GM23248 (cell line): ENCODE results near the gene BLVRA. TPM values are rescaled to one million over a fixed set of nuclear protein-coding genes. Genes with fewer than 3 reads are reported as not detected.

Experiments used
- DNase-seq: peaks from one replicate; pipeline ENCODE4 v3.0.0-alpha.2; 2015
- H2AFZ ChIP-seq: fragments of 200-600 bp; sonication (generic); 2 replicates; pipeline ENCODE4 v1.6.1; 2016; ENCODE audit warnings: antibody characterized with exemption
- H3F3A ChIP-seq: fragments of 200-600 bp; sonication (generic); 2 replicates; pipeline ENCODE4 v1.6.1; 2016; ENCODE audit warnings: mild to moderate bottlenecking, antibody characterized with exemption, mixed run types; ENCODE audit not compliant: insufficient read depth
- H3K27ac ChIP-seq: fragments of 200-600 bp; sonication (generic); 2 replicates; pipeline ENCODE4 v1.5.1; 2016; ENCODE audit warnings: mild to moderate bottlenecking
- H3K27me3 ChIP-seq: fragments of 200-600 bp; sonication (generic); replicated peaks from 2 replicates; pipeline ENCODE4 v1.6.1; 2016; ENCODE audit warnings: mild to moderate bottlenecking; ENCODE audit not compliant: insufficient read depth
- H3K36me3 ChIP-seq: fragments of 200-600 bp; sonication (generic); 2 replicates; pipeline ENCODE4 v1.6.1; 2016; ENCODE audit warnings: low read depth, mild to moderate bottlenecking
- H3K4me1 ChIP-seq: fragments of 200-600 bp; sonication (generic); 2 replicates; pipeline ENCODE4 v1.6.1; 2016; ENCODE audit warnings: mild to moderate bottlenecking; ENCODE audit not compliant: insufficient read depth
- H3K4me2 ChIP-seq: fragments of 200-600 bp; sonication (generic); one replicate; pipeline ENCODE4 v1.6.1; 2016; ENCODE audit warnings: mild to moderate bottlenecking; ENCODE audit not compliant: unreplicated experiment
- H3K4me3 ChIP-seq: fragments of 200-600 bp; sonication (generic); 2 replicates; pipeline ENCODE4 v1.5.1; 2016; ENCODE audit warnings: mild to moderate bottlenecking
- H3K79me2 ChIP-seq: fragments of 200-600 bp; sonication (generic); 2 replicates; pipeline ENCODE4 v1.6.1; 2016; ENCODE audit warnings: mild to moderate bottlenecking; ENCODE audit not compliant: insufficient read depth
- H3K9ac ChIP-seq: fragments of 200-600 bp; sonication (generic); 2 replicates; pipeline ENCODE4 v1.6.1; 2016; ENCODE audit warnings: mild to moderate bottlenecking
- H3K9me2 ChIP-seq: fragments of 200-600 bp; sonication (generic); 2 replicates; pipeline ENCODE4 v1.6.1; 2016; ENCODE audit warnings: mixed run types, mild to moderate bottlenecking, moderate library complexity; ENCODE audit not compliant: insufficient read depth
- H3K9me3 ChIP-seq: fragments of 200-600 bp; sonication (generic); one replicate; pipeline ENCODE4 v1.6.1; 2017; ENCODE audit warnings: low read depth
- H4K20me1 ChIP-seq: fragments of 200-600 bp; sonication (generic); 2 replicates; pipeline ENCODE4 v1.6.0; 2016; ENCODE audit not compliant: insufficient read depth
- EZH2 ChIP-seq: fragments of 200-600 bp; sonication (generic); IDR thresholded peaks from 2 replicates; pipeline ENCODE4 v1.6.1; 2018; ENCODE audit warnings: antibody characterized with exemption, mild to moderate bottlenecking; ENCODE audit not compliant: insufficient read depth, poor library complexity, severe bottlenecking
- EZH2phosphoT487 ChIP-seq: fragments of 200-600 bp; sonication (generic); IDR thresholded peaks from 2 replicates; pipeline ENCODE4 v1.6.1; 2018; ENCODE audit warnings: antibody characterized with exemption, moderate library complexity, mild to moderate bottlenecking, low read depth; ENCODE audit not compliant: insufficient read depth
- WGBS, 2 experiments: methylation state at CpG; one replicate each; pipeline ENCODE4 v1.1.6; 2015 to 2017; ENCODE audit warnings: low lambda C conversion rate in 2 of 2, low coverage in 1 of 2; ENCODE audit errors: missing lambda C conversion rate in 2 of 2; 5-methylcytosine and 5-hydroxymethylcytosine counted together
- in situ Hi-C: fragments of 300-500 bp; cut with MboI; formaldehyde crosslinking; loops from 2 replicates; pipeline ENCODE4 v1.15.0; 2020
- polyA plus RNA-seq: library from polyadenylated mRNA; unstranded; fragments of >200 nt; fragmentation: Nextera tagmentation; extraction: Ambion mirVana; gene quantifications from 2 replicates; pipeline ENCODE4 v1.2.1, GENCODE V29; 2016
- total RNA-seq: library from RNA; depleted of rRNA; stranded (reverse); fragments of >200 nt; shearing (Covaris generic); gene quantifications from 2 replicates; pipeline ENCODE4 v1.2.3, GENCODE V29; 2014

Gene BLVRA
- total and polyA plus RNA-seq, 2 experiments from 2014 or later, result 14.7 to 47.0 TPM

DNA sequence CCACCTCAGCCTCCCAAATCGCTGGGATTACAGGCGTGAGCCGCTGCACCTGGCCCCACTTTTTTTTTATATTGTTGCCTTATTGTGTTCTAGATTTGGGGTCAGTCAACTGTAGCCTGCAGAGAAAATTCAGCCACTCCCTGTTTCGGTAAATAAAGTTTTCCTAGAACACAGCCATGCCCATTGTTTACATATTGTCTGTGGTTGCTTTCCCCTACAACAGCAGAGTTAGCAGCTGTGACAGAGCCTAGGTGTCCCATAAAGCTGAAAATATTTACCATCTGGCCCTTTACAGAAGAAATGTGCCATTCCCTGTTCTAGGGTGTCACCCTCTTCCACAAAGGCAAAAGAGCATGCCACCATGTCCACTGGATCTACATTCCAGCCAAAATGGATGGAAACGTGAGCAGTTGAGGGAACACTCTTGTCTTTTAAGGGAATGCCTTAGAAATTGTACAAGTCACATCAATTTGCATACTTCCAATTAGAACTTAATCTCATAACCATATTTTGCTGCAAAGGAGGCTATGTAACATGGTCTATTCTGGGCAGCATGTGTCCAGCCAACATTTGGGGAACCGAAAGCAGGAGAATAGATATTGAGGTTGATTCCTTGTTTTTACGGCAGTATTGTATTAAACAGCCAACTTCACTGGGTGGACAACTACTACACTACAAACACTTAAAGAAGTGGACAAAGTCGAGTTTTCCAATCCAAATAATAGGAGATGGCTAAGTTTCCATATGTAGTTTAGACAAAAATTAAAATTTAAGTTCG is 11.0 kb upstream of the BLVRA start:
- no peaks in the 10 kb centered on the region for H3K4me1 ChIP-seq
- TF ChIP-seq EZH2phosphoT487 (no peak), EZH2 (no peak)
- no peaks in the 10 kb centered on the region for H3K9me3 ChIP-seq
- no peak overlapping the region for H3K4me2 ChIP-seq
- no peaks in the 10 kb centered on the region for H3K79me2 ChIP-seq
- no peak overlapping the region for H3K9ac ChIP-seq
- no peak overlapping the region for H2AFZ ChIP-seq
- H3K36me3 ChIP-seq, result no peaks in the 10 kb centered on the region
- no peak overlapping the region for H3K27ac ChIP-seq
- no peak overlapping the region for H3K4me3 ChIP-seq
- no peaks in the 10 kb centered on the region for H4K20me1 ChIP-seq
- no peaks in the 10 kb centered on the region for H3K9me2 ChIP-seq
- in situ Hi-C loops, result no loop called here
- DNase-seq, result no peak
- H3F3A ChIP-seq, result no peaks in the 10 kb centered on the region
- H3K27me3 ChIP-seq, result no peaks in the 10 kb centered on the region
- WGBS, 2 experiments, result 67 to 69% methylated on average over 9 of the region's 9 CpGs

DNA sequence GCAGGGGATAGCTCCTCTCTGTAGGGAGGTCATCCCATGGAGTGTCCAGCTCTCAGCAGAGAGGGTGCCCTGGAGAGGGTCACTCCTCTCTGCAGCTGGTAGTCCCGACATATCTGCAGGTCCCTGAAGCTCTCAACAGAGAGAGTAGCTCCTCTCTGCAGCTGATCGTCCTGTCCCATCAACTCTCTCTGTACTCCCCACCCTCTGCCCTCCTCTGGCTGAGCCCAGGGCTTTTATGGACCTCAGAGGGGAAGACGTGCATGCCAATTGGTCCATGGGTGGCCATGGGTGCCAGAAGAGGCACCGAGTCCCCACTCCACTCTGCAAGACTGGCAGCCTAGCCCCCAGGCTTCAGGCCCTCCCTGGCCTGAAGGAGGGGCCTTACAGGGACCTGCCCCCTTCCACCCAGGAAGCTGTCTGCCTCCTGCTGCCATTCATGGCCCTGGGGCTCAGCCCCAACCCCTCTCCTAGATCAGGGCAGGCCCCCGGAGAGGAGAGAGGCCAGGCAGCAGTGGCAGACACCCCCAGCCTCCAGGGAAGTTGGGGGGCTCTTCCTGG is 9.0 kb upstream of the BLVRA start:
- Histone ChIP-seq H3K4me1 (peaks cover 4% of the 10 kb centered on the region; the same call in 1 of the 2 replicates), H3K4me3 (no peak overlapping the region), H3K9ac (no peak overlapping the region), H3K36me3 (no peaks in the 10 kb centered on the region), H3K27ac (no peak overlapping the region), H4K20me1 (no peaks in the 10 kb centered on the region), H3K27me3 (no peaks in the 10 kb centered on the region), H3K9me3 (no peaks in the 10 kb centered on the region), H2AFZ (no peak overlapping the region), H3K79me2 (no peaks in the 10 kb centered on the region), H3F3A (no peaks in the 10 kb centered on the region), H3K4me2 (no peak overlapping the region), H3K9me2 (no peaks in the 10 kb centered on the region)
- DNase-seq, result no peak
- WGBS, 2 experiments, result 44 to 45% methylated on average over 5 of the region's 5 CpGs
- in situ Hi-C loops, result no loop called here
- TF ChIP-seq EZH2phosphoT487 (no peak), EZH2 (no peak)

GRCh38 chr7:43750016-43750887 is 8.2 kb upstream of the BLVRA start:
- Histone ChIP-seq H3K4me2 (no peak overlapping the region), H3K9ac (no peak overlapping the region)
- DNase-seq, result no peak

DNA sequence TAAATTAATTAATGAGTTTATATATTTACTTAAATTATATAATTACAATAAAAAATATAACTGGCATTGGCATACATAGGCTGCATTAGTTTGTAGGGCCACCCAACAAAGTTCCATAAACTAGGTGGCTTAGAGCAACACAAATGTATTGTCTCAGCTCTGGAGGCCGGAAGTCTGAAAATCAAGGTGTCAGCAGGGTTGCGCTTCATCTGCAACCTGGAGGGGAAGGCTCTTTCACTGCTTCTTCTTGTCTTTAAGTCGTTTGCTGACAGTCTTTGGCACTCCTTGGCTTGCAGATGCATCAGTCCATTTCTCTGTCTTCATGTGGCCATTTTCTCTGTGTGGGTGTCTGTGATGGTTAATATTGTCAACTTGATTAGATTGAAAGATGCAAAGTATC is 6.1 kb upstream of the BLVRA start:
- 67 to 69% methylated on average over 3 of the region's 3 CpGs for WGBS, 2 experiments

More at GRCh38 chr7:43750016-43750887, 8.2 kb upstream of the BLVRA start:
- Histone ChIP-seq H3K9me3 (no peaks in the 10 kb centered on the region), H3K4me3 (no peak overlapping the region), H3F3A (no peaks in the 10 kb centered on the region), H3K79me2 (no peaks in the 10 kb centered on the region), H3K36me3 (no peaks in the 10 kb centered on the region), H3K27ac (no peak overlapping the region), H4K20me1 (no peaks in the 10 kb centered on the region), H3K4me1 (peaks cover 4% of the 10 kb centered on the region; the same call in 1 of the 2 replicates), H3K9me2 (no peaks in the 10 kb centered on the region), H3K27me3 (no peaks in the 10 kb centered on the region), H2AFZ (no peak overlapping the region)
- TF ChIP-seq EZH2phosphoT487 (no peak), EZH2 (no peak)
- WGBS, 2 experiments, result 60 to 67% methylated on average over 13 to 14 of the region's 14 CpGs
- in situ Hi-C loops, result no loop called here

More for the DNA sequence above, 6.1 kb upstream of the BLVRA start:
- Histone ChIP-seq H3K36me3 (no peaks in the 10 kb centered on the region), H3K9ac (no peak overlapping the region), H3K79me2 (no peaks in the 10 kb centered on the region), H2AFZ (no peak overlapping the region), H3K9me3 (no peaks in the 10 kb centered on the region), H3K27ac (no peak overlapping the region), H3K4me1 (peaks cover 15% of the 10 kb centered on the region), H3F3A (peaks cover 14% of the 10 kb centered on the region), H3K27me3 (no peaks in the 10 kb centered on the region), H4K20me1 (no peaks in the 10 kb centered on the region), H3K4me3 (no peak overlapping the region), H3K4me2 (no peak overlapping the region), H3K9me2 (no peaks in the 10 kb centered on the region)
- no peak for DNase-seq
- in situ Hi-C loops, result no loop called here
- TF ChIP-seq EZH2 (no peak), EZH2phosphoT487 (no peak)
